Right lung (tissue), 5 donors: ENCODE data around the gene TOR1AIP1. TPM values are rescaled to one million over a fixed set of nuclear protein-coding genes. Genes with fewer than 3 reads are reported as not detected.
A peak's percentile ranks its signal among the peaks of the same experiment; 100 is the strongest.
"Not testable (repeated sequence)": the region's sequence is repeated elsewhere in the genome, so short reads cannot be mapped to it uniquely, and the experiment has no call there.

ENCODE experiments used
- DNase-seq, 2 donors: peaks; one replicate each; pipeline ENCODE4 v3.0.0-alpha.2; 2013
- polyA plus RNA-seq, 5 donors: library from polyadenylated mRNA; unstranded; fragments of 120-200 nt; gene quantifications; one replicate each; pipeline versions ENCODE4 v1.2.1 to v1.2.3, GENCODE V29; 2013; ENCODE audit warnings: inconsistent platforms in 1 of 5, low replicate concordance in 1 of 5; ENCODE audit not compliant: insufficient read length in 5 of 5, insufficient read depth in 1 of 5

The TOR1AIP1 gene
- polyA plus RNA-seq, 5 donors = 51.1 to 72.5 (median 69.8) TPM

DNA sequence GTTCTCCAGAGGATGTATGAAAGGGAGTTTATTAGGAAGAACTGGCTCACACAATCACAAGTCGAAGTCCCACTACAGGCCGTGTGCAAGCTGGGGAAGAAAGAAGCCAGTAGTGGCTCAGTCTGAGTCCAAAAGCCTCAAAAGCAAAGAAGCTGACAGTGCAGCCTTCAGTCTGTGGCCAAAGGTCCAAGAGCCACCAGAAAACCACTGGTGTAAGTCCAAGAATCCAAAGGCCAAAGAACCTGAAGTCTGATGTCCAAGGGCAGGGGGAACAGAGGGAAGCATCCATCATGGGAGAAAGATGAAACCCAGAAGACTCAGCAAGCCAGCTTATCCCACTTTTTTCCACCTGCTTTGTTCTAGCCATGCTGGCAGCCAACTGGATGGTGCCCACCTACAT, 51.1 kb downstream of the TOR1AIP1 start:
- no peak for DNase-seq

DNA sequence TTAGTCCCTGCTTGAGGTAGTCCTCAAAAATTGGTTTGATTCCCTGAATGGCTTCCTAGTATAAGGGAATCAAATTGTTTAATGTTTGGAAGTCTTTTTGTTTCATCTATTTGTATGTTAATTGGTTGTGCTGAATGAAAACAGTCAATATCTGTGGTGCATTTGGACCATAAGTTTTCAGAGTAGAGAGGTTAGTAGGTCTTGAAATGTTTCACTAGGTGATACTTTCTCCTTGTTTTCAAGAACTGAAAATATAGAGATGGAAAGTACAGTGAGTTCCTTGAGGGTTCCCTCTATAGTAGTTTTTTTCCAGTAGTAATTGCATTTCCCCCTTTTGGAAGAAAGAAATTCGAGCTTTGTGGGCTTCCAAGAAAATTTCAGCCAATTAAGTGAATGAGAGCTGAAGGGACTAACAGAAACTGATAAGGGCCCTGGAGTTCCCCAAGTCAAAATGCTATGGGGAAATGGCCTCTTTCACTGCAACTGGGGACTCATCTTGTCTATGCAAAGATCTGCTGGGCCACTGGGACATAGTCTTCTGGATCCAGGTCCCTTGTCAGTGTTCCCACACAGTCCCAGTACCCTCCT, 53.9 kb downstream of the TOR1AIP1 start:
- no peak for DNase-seq

DNA sequence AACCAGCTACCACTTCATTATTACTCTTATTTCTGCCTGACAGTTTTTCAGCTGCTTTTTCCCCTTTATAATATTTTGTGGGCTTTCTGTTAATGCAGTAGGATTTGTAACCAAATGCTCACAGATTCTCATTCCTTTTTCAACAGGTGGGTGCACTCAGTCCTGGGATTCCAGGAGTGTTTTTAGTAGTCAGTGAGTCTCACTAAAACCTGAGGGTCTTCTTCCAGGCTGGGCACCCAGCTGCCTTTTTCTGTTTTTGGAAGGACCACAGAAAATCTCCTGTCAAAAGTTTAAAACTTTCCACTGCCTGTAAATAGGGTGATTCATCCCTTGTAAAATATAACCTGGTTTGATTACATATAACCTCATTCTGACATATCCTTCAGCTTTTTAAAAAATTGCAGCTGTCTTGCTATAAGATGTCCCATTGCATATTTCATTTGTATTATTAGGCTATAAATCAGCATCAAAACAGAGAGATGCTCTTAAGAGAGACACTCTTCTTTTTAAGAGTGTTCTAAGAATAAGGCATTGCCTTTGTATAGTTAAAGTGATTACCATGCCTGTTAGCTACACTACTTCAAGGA, 55.7 kb downstream of the TOR1AIP1 start:
- DNase-seq = no peak

DNA sequence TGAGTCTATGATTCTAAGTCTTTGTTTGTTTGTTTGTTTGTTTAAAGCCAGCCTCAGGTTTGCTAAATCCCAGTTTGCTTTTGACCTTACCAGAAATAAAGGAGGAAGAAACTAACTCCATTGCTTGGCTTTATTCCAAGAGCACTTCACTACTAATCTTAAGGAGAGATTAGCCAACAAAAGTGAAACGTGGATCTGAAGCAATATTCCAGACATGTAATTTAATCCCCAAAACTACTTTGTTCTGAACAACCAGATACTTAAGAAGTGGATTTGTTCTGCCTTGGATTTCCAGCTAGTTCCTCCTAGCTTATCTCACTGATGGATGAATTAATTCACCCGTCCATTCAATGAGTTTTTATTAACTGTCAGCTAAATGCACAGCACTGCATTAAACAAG, 56.7 kb downstream of the TOR1AIP1 start:
- no peak for DNase-seq

DNA sequence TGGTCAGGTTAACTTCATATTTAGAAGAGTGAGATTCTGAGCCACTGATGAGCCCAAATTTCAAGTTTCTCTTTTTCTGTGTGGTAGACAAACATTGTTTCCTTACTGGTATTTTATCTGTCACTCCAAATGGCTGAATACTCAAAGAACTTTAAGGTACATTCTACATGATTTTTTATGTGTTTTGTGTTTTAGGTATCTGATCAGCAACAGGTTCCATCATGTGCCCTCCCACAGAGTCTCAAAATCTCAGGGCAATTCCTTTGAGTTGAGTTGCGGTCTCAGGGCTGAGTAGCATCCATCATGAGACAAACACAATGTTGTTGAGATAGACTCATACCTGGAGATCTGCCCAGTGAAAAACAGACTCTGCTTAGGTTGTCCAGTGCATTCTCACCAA, 57.9 kb downstream of the TOR1AIP1 start:
- no peak for DNase-seq

DNA sequence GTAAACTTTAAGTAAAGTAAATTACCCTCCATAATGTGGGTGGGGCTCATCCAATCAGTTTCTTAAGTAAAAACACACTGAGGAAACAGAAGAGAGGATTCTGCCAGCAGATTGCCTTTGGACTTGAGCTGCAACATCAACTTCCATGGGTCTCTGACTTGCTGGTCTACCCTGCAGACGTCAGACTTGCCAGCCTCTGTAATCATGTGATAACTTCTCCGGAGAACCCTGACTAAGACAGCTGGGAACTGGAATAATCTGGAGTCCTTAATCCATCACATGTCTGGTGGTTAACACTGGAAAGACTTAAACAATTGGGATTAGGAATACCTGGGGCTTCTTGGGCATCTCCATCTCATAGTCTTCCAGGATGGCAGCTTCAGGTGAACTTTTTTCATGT, 59.4 kb downstream of the TOR1AIP1 start:
- no peak for DNase-seq

DNA sequence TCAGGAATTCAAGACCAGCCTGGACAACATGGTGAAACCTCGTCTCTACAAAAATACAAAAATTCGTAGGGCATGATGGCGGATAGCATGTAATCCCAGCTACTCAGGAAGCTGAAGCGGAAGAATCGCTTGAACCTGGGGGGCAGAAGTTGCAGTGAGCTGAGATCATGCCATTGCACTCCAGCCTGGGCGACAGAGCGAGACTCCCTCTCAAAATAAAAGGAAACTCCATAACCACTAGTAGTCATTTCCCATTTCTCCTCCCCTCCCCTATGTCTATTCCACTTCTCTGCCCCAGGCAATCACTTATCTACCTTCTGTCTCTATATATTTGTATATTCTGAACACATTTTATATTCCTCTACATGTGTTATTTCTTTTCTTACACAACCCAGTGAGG, 68.6 kb downstream of the TOR1AIP1 start:
- no peak for DNase-seq

DNA sequence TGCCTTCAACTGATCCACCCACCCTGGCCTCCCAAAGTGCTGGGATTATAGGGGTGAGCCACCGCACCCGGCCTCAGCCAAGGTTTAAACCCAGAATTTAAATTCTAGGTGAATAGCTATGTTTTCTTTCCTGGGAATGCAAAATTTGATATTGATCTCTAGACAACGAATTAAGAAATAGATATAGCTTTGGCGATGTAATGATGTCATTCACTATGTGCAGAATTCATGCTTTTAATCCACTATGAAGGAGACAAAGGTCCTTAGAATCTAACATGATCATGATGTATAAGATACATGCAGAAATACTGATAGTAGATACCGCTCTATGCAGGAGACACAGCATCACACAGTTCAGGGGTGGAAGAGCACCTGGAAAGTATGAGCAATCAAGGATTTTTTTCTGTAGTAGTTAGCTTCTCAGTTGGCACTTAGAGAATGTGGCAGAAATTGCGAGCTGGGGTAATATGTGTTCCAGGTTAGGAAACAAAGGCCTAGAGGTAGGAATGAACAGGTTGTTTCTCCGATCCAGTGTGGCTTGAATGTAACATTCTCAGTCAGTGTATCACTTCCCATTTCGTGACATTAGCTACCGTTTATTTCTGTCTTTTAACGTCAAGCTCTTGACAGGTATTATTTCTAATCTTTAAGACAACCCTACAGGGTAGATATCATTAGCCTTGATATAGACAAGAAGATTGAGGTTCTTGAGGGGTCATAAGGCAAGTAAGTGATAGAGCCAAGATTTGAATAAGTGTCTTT, 69.5 kb downstream of the TOR1AIP1 start:
- no peak for DNase-seq

DNA sequence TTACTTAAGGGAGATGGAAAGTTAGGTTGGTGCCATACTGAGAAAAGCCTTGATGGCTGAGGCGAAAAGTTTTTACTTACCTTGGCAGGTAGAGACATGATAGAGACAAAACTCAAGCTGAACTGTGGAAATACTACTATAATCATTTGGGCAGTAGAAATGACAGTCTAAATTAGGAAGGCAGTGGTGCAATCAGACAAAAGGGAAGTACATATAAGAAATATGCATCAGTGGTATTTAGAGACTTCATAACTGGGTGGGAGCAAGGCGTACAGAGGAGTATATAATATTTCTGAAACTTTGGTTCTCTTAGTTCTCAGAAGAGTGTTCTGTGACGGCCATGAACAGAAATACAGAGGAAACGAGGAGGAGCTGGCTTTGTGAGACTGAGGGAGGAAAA, 70.1 kb downstream of the TOR1AIP1 start:
- no peak for DNase-seq

DNA sequence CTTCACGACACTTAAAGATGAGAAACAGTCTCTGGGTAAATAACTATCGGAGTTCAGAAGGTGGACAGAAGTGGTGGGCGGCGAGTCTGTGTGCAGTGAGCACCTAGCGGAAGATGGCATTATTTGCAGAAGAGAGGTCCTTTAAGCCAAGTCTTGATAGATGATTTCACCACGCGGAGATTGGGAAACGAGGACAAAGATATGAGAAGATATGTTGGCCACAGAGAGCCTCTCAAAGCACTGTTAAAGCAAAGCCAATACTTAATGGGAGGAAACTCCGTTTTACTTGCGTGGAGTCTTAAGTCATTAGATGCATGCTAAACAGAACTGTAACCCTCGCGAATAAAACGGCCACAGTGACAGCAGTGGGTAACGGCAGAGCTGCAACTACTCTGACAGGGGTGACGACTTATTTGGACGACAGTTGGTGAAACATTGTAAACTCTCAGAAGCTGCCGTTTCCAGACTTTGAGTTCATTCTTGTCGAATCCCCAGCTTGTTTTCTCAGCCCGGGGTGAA, 71.9 kb downstream of the TOR1AIP1 start:
- DNase-seq = no peak

DNA sequence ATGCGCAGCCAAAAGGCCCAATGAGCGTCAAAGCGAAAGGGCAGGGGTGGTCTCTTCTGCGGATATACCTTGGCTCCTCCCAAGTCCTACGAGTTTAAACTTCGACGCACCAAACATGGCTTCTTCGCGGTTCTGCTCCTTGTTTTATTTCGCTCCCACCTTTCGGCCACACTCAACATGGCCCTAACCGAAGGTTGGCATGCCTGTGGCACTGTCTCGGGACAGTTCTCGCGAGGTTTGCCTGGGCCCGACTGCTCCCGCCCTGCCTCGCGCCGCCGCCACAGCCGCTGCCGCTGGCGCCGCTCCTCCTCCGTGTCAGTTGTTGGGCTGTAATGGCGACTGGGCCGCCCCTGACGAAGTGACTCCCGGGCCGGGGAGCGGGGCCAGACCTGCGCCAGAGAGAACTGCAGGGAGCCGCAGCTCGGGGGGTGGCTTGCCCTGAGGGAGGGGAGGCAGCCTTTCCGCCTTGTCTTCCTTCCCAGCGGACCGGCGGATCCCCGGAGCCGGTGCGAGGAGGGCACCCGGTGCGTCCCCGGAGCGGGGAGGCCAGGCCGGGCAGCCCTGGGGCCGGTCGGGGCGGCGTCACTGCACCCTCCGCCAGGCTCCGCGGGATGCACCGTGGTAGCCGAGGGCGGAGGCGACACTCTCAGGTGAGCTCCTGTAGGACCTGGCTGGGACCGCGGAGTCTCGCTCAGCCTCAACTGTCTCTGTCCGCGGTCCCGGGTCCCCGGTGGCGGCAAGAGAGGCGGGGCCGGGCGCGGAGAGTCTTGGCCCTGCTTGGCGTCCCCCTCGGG, 72.6 kb downstream of the TOR1AIP1 start, which contains the start of gene CEP350:
TSS of gene CEP350 (plus strand) at position 318 of the 794 bp plus-strand sequence. CDS start 31,372 bp downstream, outside the sequence.
- DNase-seq = peak; percentile 99

DNA sequence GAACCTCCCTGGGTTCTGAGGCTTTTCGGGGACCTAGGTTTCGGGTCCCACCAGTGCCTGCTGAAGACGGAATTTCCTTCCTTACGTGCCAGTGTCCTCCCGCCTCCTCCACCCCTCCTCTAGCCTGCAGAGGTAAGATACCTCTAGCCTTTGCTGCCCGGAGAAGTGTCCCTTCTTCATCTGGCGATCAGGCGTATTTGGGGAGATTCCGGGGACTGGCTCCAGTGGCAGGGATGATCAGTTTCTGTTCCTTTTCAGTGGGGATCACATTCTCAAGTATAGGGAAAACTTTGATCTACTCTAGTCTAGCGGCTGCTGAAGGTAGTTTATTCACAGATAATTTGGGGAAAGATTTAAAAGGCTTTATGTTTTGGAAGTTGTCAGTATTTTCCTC, 73.2 kb downstream of the TOR1AIP1 start:
- DNase-seq = no peak

DNA sequence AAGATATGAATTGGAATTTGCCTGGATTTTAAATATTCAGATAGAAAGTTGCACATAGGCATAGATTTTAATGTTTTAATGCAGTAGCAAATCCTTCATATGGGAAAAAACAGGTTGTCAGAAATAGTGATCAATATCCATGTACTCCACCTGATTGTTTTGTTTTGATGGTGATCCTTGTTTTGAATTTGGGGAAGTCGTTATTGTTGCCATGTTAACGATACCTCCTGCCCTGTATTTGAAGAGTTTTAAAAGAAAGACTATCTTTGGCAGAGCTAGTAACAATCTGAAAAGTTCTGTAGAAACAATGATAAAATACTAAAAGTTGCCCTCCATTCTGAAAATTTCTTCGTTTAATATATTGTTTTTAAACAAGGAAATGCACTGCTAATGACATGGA, 73.6 kb downstream of the TOR1AIP1 start:
- DNase-seq = no peak

DNA sequence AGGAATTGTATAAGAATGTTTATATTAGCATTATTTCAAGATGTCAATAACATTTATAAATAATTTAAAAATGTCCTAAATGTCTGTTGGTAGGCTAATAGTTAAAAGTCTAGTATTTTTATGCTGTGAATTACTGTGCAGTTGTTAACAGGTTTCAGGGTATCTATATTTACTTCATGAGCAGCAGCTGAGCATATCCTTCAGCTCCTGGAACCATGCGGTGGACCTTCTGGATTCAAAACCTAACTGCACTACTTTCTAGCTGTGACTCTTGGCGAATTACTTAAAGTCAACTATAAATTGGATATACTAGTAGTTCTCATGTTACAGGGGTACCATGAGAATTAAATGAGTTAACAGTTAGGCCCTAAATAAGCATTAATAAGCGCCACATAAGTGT, 76.3 kb downstream of the TOR1AIP1 start:
- DNase-seq = no peak

DNA sequence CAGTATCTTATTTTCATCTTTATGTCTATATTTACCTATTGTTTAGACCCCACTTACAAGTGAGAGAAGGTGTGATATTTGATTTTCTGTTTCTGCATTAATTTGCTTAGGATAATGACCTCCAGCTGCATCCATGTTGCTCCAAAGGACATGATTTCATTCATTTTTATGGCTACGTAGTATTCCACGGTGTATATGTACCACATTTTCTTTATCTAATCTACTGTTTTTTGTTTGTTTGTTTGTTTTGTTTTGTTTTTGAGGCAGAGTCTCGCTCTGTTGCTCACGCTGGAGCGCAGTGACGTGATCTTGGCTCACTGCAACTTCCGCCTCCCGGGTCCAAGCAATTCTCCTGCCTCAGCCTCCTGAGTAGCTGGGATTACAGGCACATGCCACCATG, 80.1 kb downstream of the TOR1AIP1 start:
- not testable (repeated sequence) for DNase-seq

DNA sequence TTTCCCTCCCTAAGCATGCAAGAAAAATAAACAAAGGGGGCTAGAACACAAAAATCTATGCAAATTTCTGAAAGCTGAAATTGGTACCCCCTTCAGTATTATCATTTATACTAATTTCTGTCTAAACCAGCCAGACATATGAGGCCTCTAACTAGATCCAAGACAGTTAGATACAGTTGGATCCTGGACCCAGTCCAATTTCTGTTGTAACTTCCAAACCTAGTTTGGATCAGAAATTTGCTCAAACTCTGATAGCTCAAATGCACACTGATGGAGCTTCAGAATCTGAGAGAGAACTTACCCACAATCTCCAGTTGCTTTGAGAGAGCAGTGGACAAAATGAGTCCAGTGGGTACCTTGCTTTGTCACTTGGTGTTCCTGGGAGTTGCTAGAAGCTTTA, 84.5 kb downstream of the TOR1AIP1 start:
- no peak for DNase-seq

DNA sequence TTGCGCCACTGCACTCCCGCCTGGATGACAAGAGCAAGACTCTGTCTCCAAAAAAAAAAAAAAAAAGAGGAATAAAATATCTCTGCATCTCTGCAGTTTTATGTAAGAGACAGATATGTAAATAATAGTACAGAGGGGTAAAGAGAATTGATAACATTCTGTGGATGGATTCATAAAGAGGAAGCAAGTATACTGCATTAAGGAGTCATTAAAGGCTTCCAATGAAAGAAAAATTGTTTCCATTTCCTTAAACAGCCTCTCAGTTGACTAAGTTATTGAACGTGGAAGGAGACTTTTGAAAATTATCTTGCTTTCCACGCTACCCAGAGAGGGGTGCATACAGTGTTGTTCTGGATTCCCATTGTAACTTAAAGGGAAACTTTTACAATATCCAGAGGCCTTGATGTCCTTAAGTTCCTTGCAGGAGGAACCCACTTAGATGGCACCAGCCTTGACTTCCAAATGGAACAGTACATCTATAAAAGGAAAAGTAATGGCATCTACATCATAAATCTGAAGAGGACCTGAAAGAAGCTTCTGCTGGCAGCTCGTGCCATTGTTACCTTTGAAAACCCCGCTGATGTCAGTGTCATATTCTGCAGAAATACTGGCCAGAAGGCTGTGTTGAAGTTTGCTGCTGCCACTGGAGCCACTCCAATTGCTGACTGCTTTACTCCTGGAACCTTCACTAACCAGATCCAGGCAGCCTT, 86.4 kb downstream of the TOR1AIP1 start:
- DNase-seq = no peak

DNA sequence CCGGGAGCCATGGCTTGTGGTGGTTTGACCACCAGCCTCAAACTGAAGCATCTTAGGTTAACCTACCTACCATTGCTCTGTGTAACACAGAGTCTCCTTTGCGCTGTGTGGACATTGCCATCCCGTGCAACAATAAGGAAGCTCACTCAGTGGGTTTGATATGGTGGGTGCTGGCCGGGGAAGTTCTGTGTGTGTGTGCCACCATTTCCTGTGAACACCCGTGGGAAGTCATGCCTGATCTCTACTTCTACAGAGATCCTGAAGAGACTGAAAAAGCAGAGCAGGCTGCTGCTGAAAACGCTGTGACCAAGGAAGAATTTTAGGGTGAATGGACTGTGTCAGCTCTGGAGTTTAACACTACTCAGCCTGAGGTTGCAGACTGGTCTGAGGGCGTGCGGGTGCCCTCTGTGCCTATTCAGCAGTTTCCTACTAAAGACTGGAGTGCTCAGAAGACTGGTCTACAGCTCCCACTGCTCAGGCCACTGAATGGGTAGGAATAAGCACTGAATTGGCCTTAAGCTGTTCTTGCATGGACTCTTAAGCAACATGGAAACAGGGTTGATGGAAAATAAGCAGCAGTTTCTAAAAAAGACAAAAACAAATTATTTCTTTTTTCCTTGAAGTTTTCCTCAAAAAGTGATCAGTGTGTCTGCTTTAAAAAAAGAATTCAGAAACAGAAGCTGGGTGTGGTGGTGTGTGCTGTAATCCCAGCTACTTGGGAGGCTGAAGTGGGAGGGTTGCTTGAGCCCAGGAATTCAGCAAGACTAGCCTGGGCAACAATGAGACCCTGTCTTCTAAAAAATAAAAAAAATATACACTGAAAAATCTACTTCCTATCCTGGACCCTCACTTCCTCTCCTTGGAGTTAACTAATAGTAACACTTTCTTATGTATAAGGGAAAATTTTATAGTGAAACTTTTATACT, 87.2 kb downstream of the TOR1AIP1 start:
- DNase-seq = no peak
